GM06990 (cell line): ENCODE measurements around the gene PDCD11.

Experiments used
- DNase-seq: peaks from one replicate; pipeline ENCODE4 v3.0.0-alpha.2; 2011; ENCODE audit not compliant: insufficient read length; ENCODE audit errors: extremely low read depth
- H3K27me3 ChIP-seq: replicated peaks from 2 replicates; pipeline ENCODE4 v1.6.0; 2011; ENCODE audit warnings: low read length; ENCODE audit not compliant: control insufficient read depth, insufficient read depth
- H3K36me3 ChIP-seq: 2 replicates; pipeline ENCODE4 v1.5.1; 2011; ENCODE audit warnings: low read length; ENCODE audit not compliant: control insufficient read depth, insufficient read depth
- H3K4me3 ChIP-seq: replicated peaks from 2 replicates; pipeline ENCODE4 v1.5.1; 2011; ENCODE audit warnings: low read depth, mild to moderate bottlenecking, control low read depth, low read length
- CTCF ChIP-seq: IDR thresholded peaks from 2 replicates; pipeline ENCODE4 v1.5.1; 2011; ENCODE audit warnings: low read length, control low read depth, mild to moderate bottlenecking, inconsistent platforms; ENCODE audit not compliant: insufficient read depth, poor library complexity, severe bottlenecking

PDCD11 gene

DNA sequence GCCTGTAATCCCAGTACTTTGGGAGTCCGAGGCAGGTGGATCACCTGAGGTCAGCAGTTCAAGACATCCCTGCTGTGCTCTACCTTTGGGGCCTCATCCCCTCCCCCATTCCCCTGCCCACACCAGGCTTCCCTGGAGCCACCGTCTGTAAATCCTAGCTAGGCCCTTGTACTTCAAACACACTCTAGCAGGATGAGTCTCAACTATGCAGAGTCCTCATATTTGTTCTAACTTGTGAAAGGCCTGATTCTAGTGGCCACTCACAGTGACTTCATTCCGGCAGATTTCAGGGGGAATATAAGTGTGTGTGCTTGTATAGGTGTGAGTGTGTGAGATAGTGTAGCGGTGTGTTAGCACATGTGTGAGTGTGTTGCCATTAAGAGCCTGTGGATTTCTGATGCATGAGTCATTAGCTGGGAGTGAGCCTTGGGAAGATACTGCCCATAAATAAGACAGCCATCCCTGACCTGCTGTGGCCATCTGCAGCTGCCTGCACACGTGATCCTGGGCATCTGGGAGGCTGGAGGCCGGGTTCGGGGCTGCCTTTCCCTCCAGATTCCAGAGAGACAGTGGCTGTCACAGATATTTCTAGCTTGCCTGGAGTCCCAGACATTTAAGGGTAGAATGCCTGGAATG, 95.4 kb downstream of the PDCD11 start:
- no peaks in the 10 kb centered on the region for H3K36me3 ChIP-seq
- H3K27me3 ChIP-seq, result peaks cover 5% of the 10 kb centered on the region
- no peak for DNase-seq
- no peak overlapping the region for H3K4me3 ChIP-seq
- no peak for TF ChIP-seq CTCF

- DNase-seq, result no peak
- no peak for TF ChIP-seq CTCF
- Histone ChIP-seq H3K27me3 (peaks cover 5% of the 10 kb centered on the region), H3K4me3 (peak overlapping the region; percentile 39), H3K36me3 (no peaks in the 10 kb centered on the region)
These were observed 96.3 kb downstream of the PDCD11 start for GRCh38 chr10:103492655-103493261.

- TF ChIP-seq CTCF, result no peak
- no peak for DNase-seq
These were observed 97.0 kb downstream of the PDCD11 start, which contains the start of gene NEURL1 for GRCh38 chr10:103493362-103493915. NEURL1 (plus strand) TSS chr10:103493705; CDS start chr10:103494388, 683 bp downstream.

DNA sequence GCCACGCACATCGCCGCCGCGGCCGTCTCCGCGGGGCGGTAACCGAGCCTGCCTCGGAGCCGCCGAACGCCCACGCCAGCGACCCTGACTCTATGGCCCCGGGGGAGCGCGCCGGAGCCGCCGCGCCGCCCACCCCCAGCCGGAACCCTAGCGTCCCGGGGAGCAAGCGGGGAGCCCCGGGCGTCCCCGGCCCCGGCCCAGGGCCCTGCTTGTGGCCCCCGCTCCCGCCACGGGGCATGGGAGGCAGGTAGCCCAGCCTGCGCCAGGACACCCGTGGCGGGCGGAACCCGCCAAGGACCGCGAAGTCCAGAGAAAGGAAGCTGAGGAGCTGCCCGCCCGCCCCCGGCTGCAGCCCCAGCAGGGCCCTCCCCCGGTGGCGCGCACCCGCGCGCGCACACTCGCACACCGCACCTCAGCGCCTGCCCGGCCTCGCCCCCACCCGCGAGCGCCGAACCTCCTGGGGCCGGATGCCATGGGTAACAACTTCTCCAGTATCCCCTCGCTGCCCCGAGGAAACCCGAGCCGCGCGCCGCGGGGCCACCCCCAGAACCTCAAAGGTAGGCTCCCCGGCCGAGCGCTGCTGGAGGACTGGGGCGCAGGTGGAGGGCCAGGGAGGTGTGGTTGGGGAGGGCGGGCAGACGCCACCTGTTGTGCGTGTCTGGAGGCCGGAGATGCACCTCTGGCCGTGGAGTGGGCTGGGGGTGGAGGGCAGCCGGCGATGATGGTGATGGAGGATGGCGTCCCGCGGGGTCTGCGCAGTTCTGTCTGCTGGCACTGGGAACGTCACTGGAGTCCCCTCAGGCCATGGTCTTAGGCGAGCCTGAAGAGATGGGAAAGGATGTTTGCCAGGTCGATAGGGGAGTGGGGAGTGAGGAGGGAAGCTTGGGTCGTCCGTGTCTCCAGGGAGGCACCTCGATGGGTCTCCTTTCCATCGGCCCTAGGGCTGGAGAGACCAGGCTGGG, 97.8 kb downstream of the PDCD11 start:
- no peaks in the 10 kb centered on the region for H3K36me3 ChIP-seq
- H3K27me3 ChIP-seq, result peaks cover 5% of the 10 kb centered on the region

More at GRCh38 chr10:103493362-103493915, 97.0 kb downstream of the PDCD11 start, which contains the start of gene NEURL1:
- Histone ChIP-seq H3K36me3 (no peaks in the 10 kb centered on the region), H3K4me3 (peak within 1 kb of the TSS; percentile 39), H3K27me3 (peaks cover 5% of the 10 kb centered on the region)

More for the DNA sequence above, 97.8 kb downstream of the PDCD11 start:
- H3K4me3 ChIP-seq, result peak overlapping the region; percentile 39
- no peak for TF ChIP-seq CTCF
- DNase-seq, result peak; percentile 47
